HG03159 (cell line): ENCODE data around the gene PKNOX2.

Experiments used
- ATAC-seq: cut with Tn5 transposase; IDR thresholded peaks from one replicate; pipeline ENCODE4 v1.9.1; 2021; ENCODE audit warnings: mild to moderate bottlenecking, moderate library complexity; ENCODE audit not compliant: unreplicated experiment

PKNOX2 gene

DNA sequence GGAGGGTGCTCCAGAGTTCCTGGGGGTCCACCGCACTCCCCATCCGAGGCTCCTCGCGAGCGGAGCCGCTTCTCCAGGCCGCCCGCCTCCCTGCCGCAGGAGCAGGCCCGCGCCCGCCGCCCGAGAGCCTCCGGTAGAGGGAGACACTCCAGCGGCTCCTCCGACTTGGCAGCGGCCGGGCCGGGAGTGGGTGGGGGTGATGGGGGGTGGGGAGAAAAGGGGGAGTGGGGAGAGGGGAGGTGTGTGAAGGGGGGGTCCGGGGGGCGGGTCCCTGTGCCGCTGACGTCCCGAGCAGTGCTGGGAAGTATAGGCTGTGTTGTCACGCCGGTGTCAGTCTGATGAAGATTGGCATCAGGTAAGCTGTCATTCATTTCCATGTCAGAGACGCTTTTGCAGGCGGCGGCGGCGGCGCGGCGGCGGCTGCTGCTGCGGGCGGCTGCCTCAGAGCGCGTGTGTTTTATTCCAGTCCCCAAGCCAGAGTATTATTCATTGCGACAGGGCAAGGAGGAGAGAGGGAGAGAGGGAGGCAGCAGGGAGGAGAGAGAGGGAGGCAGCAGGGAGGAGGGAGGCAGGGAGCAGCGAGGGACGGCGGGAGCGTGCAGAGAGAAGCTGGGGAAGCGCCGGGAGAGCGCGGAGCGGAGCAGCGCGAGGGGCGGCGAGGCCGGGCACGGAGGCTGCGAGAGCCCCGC lies at the start of gene PKNOX2:
Gene PKNOX2, plus strand, starts transcription at position 330 of the 689 bp plus-strand sequence. CDS start 186,555 bp downstream, outside the sequence.
- peak; percentile 70 for ATAC-seq

DNA sequence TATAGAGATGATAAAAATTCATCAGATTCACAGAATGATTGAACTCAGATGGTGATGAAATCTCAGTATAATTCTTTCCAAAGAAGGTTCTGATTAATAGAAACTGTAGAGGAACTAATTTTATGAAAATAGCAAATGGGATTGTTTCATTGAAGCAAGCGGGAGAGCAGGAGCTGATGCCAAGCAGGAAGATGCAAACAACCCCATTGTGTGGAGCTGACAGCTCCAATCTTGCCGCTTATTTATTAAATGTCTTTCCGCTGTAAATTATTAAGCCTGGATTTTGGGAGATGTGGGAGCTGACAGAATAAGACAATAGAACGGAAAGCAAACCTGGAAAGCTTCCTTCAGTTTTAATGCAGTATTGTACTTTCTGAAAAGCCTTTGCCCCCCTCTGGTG lies 47.1 kb upstream of the PKNOX2 start:
- no peak for ATAC-seq

DNA sequence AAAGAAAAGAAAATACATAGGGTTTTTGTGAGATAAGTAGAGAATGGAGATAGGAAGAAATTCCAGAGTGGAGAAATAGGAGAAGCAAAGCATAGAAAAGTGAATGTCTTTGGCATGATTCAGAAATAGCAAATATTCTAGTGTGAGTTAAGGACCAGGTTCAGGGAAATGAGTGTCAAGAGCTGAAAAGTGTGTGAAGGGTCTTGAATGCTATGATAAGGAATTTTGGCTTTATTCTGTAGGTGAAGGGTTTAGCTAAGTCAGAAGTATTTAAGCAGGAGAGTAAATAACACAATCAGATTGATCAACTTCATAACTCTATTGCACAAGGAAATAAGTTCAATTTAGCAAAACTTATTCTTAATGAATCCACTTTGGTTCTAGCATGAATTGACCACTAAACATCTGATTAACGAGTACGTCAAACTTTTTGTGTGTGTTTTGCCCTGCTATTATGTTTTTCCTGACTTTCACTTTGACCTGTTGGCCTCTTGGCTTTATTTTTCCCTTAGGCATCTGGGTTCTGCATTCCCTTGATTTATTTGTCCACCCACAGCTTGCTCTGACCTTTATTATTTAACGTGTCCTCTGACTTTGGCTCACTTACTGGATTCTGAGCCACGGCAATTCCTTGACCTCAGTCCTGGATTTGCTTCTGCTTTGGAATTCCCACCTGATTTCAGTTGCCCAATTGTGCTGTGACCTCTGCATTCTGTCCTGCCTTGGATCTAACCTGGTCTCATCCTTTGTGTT lies 41.2 kb upstream of the PKNOX2 start:
- ATAC-seq = no peak

DNA sequence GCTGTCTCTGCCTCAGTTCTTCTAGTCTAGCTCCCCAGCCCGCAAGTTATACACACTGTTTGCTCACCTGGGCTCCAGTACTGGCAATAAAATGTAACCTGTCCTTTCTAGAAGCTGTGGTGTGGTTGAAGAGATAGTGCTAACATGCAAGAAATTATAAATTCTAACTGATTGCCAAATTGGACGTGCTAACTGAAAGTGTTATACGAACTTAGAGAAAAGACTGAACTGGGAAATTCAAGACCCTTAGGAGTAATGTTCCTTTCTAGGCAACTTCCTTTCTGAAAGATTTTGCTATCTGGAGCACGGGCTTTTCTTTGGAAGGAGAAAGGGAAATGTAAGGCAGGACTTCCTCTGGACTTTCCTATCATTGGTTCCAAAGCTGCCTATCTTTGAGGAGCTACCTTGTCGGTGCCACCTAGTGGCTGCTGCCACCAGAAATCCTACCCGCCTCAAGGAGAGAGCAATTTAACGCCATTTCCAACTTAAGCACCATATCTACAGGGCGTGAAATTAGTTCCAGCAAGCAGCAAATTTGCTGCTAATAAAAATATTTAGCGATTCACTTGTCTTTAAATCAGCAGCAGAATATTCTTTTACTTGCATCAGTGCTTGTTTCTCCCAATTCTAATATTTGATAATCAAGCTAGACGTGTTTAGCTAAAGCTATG lies 40.5 kb upstream of the PKNOX2 start:
- ATAC-seq = peak; percentile 74

GRCh38 chr11:125124618-125124992 lies 39.9 kb upstream of the PKNOX2 start:
- ATAC-seq = no peak

DNA sequence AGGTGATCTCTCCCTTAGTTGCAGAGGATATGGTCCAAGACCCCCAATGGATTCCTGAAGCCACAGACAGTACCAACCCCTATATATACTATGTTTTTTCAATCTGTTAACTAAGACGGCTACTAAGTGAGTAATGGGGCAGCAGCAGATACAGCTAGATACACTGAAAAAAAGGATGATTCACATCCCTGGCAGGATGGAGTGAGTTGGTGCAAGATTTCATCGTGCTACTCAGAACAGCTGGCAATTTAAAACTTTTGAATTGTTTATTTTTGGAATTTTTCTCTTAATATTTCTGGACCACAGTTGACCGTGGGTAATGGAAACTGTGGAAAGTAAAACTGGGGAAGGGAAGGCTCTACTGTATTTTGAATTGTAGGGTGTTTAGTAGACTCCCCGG lies 36.1 kb upstream of the PKNOX2 start:
- no peak for ATAC-seq

GRCh38 chr11:125129316-125129993 lies 35.1 kb upstream of the PKNOX2 start:
- ATAC-seq = no peak

DNA sequence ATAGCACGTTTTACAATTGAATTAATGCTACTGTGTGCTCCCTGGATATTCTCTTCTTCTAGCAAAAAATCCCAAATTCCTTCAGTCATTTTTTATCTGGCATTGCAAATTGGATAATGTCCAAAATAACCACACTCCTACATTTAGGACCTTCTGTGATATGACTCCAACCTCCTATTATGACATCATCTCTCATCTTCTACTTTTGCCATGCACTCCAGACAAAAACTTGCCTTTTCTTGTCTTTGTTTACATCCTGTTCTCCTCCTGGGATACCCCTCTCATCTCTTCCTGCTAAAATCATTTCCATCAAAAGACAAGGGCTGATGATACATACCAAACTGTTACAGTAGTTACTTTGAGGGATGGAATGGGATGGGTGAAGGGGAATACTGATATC lies 32.5 kb upstream of the PKNOX2 start:
- ATAC-seq = no peak

DNA sequence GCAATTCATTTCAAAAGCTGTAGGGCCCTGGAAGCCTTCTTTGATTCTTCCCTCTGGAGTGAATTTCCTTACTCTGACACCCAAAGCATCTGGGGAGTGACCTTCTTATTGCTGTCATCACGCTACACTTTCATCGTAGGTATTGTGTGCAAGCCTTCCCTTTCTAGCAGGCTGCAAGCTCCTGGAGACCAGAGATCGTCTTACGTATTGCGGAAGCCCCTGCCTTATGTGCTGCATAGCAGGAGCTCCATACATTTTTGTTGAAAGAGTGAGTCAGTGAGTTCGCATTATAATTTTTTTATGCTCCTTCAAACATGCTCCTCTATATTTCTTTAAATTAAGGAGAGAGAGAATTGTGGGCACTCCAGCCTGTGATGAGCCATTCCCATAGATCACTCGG lies 32.0 kb upstream of the PKNOX2 start:
- no peak for ATAC-seq

DNA sequence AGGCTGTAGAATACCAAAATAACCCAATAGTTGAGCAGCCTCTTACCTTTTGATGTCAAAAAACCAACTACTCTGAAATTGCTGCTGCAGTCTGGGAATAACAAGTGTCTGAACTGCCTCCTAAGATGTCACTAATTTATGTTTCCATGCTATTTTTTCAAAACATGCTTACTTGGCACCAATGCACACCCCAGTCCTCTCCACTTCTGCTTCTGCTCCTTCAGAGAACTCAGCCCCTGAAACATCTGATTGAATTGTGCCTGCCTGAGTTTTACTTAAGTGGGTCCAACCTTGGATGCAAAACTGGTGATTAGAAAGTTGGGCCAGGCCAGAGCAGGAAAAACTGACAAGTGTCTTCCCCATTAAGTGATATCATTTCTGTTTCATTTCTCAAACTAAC lies 28.6 kb upstream of the PKNOX2 start:
- no peak for ATAC-seq

DNA sequence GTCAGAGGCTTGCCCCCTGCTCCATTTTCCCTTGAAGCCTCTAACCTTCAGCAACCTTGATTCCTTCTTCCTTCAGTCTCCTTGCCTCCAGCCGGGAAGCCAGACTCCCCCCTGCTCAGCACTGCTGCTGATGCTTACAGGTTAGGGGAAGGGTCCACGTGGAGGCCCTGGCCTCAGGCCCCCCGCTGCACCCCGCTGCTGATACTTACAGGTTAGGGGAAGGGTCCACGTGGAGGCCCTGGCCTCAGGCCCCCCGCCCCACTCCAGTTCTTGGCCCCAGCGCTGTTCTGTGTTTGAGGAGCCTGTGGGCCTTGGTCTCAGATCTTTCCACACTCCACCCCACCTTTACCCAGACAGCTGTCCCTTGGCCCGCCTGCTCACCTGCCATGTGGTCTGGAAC lies 25.6 kb upstream of the PKNOX2 start:
- no peak for ATAC-seq

DNA sequence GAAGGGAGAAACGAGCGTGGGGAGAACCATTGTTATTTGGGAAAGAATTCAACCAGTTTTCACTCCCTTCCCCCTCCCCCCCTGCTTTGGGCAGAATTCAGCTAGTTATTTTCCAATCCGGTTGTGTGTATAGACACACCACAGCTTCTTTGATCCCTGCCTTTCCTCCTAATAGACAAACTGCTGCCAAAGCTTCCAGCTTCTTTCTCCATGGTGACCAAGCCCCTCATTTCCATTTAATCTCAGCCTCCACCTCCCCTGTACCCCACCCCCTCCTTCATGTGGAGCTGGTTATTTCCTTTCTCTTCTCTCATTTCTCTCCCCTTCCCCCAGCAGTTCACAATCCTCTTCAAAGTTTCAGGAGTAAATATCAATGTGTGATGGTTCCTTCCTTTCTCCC lies 24.8 kb upstream of the PKNOX2 start:
- ATAC-seq = no peak

- ATAC-seq = no peak
Measured at GRCh38 chr11:125140233-125140632, 24.3 kb upstream of the PKNOX2 start.

DNA sequence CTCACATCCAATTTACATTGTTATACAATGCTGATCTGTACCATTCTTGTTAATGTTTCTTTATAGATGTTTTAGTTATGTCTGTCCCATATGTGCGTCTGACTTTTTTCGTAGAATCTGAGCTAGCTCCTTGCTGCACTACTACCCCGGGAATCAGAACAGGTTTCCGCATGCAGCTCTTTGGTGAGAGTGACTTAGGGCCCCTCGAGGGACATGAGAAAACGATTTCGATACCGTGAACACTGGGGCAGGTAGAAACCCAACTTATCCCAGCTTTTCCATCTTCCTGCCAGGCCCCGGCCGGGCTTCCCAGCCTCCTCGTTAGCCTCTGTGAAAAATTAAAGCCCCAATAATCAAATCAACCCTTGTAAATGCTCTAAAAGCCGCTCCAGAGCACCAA lies 23.4 kb upstream of the PKNOX2 start:
- no peak for ATAC-seq

DNA sequence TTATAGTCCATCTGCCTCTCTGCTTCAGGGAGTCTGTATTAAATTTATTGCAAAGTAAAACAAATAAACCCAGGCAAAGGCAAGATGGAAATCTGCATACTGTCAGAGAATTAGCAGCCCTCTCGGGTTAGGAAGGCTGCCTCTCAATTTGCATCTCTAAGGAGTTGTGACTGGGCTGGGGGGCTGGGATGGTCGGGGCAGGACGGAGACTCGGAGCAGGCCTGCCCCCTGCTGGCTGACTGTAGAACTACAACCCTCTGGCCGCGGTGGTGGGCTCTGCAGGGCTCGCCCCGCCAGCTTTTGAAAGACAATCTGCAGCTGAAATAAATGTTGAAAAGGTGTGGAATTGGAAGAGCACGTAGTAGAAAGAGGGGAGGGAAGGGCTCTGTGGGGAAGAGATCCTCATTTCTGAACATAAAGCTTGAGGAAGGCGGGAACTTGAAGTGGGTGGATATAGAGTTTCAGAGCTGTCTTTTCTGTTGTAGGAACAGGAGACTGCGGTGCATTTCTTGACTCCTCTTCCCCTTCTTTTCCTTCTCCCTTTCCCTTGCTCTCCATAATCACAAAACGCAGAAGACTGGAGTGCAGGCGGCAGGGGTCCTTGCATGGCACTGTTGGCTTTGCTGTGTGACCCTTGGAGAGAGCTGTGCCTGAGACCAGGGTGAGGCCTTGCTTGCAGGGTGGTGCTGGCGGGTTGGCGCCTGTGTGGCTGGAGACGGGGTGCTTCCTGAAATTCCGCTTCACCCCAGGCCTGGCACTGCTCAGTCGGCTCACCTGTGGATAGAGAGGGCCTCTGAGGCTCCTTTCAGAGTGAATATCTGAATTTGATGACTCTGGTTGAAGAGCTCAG lies 22.6 kb upstream of the PKNOX2 start:
- ATAC-seq = peak; percentile 86

DNA sequence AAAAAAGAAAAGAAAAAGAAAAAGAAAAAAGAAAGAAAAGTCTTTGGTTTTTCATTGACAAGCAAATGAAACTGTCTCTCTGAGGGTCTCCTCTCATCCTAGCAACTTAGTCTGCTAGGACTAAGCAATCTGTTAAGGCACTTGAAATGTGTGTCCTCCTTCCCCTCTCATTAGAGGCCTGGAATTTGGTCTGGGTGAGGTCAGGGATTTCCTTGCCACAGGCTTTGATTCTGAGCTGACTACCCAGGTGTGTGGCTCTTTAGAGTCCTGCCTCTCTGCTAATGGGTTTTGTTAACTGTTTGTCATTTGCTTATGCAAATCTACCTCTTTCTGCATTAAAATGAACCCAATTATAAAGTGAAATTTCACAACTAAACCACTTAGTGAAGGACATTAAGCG lies 18.3 kb upstream of the PKNOX2 start:
- ATAC-seq = no peak

DNA sequence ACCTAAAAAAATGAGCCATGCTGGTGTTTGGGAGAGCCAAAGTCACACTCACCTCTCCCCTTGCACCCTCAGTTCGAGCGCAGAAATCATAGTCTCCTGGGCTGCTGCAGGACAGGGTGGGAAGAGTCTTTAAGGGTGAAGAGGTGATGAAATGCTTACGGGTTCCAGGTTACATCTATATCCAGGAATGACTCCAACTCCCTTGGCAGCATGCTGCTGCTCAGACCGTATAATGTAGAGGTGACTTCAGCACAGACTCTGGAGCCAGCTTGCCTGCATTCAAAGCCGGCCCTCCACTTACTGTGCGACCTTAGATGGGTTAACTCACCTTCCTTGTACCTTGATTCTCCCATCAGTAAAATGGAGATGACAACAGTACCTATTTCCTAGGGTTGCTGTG lies 17.3 kb upstream of the PKNOX2 start:
- no peak for ATAC-seq

DNA sequence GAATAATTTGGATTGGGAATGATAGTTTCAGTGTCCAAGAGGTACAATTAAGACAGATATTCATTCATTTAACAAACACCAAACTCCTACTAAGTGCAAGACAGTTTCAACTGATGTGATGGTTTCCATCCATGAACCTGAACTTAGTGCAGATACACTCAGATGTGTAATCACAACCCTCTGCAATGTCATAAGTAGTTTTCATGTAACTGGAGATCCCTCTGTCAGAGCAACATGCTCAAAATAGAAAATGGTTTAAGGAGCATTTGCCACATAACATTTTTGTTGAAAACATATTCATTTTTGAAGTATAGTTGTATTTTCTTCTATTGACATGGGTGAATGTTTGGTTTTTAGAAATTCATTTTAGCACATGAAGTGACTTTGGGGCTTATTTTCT lies 16.5 kb upstream of the PKNOX2 start:
- no peak for ATAC-seq

GRCh38 chr11:125148743-125149142 lies 15.8 kb upstream of the PKNOX2 start:
- no peak for ATAC-seq

DNA sequence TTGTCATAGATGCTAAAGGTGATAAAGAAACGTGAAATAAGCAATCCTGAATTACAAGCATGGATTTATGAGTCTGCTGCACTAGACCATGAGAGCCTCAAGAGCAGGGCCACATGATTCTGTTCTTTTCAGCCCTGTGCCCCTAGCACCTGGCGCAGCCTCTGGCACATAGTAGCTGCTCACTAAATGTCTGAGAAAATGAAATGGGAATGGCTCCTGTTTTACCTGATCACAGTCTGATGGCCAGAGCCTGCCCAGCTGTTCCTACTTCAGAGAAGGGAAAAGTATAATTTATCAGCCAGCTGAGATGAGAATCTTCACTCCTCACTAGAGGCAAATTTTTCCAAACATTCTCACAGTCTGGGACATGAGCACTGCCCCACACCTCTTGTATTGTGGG lies 10.7 kb upstream of the PKNOX2 start:
- no peak for ATAC-seq
